ENCODE results near the gene SFPQ. TPM values are rescaled to one million over a fixed set of nuclear protein-coding genes. Genes with fewer than 3 reads are reported as not detected.

SFPQ gene
- total and polyA plus RNA-seq, 12 donors: 67.6 to 762 (median 181) TPM

GRCh38 chr1:35191429-35192055, 1.4 kb downstream of the SFPQ start:
- TF ChIP-seq, protein P1, sequence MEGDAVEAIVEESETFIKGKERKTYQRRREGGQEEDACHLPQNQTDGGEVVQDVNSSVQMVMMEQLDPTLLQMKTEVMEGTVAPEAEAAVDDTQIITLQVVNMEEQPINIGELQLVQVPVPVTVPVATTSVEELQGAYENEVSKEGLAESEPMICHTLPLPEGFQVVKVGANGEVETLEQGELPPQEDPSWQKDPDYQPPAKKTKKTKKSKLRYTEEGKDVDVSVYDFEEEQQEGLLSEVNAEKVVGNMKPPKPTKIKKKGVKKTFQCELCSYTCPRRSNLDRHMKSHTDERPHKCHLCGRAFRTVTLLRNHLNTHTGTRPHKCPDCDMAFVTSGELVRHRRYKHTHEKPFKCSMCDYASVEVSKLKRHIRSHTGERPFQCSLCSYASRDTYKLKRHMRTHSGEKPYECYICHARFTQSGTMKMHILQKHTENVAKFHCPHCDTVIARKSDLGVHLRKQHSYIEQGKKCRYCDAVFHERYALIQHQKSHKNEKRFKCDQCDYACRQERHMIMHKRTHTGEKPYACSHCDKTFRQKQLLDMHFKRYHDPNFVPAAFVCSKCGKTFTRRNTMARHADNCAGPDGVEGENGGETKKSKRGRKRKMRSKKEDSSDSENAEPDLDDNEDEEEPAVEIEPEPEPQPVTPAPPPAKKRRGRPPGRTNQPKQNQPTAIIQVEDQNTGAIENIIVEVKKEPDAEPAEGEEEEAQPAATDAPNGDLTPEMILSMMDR (IDR thresholded peaks at IDR 0.05): no peak
- no peak for TF ChIP-seq POLR2A (IDR thresholded peaks at IDR 0.05)
- Histone ChIP-seq H3K27me3 (no peaks in the 10 kb centered on the region), H3K4me3 (peak overlapping the region; percentile 93 to 100 (median 98)), H3K36me3 (replicated peaks in 1 of 2) (peaks cover 0 to 48% of the 10 kb centered on the region in 2 donors), H3K27ac (peak overlapping the region in 4 of 5 donors; percentile 97 to 100 (median 98)), H3K9me3 (replicated peaks in 1 of 3) (no peaks in the 10 kb centered on the region), H3K4me1 (replicated peaks in 1 of 2) (peaks cover 19 to 47% of the 10 kb centered on the region in 2 donors)
- intact Hi-C loops (cut with DNase I): no loop called here
- DNase-seq: no peak
- WGBS, 4 donors: 1% methylated on average over 14 to 25 of the region's 25 CpGs

DNA sequence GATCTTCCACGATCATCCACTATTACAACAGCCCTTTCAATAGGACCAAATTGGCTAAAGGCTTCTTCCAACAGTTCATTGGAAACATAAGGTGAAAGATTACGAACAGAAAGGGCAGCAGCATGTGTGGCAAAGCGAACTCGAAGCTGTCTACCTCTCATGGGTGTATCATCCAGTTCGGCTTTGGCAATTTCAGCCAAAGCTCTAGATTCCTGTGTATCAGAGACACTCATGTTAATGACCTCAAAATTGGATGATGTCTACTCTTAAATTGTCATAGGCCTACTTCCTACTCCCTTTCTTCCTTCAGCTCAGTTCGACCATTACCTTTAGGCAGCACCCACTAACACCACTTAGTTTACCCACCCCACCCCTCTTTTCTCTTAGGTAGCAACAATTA, 2.2 kb downstream of the SFPQ start:
- peak in 1 of 7 donors; percentile 32 for DNase-seq
- intact Hi-C loops (cut with DNase I): no loop called here
- 1 to 7% (median 4%) methylated on average over 6 of the region's 6 CpGs for WGBS, 4 donors

DNA sequence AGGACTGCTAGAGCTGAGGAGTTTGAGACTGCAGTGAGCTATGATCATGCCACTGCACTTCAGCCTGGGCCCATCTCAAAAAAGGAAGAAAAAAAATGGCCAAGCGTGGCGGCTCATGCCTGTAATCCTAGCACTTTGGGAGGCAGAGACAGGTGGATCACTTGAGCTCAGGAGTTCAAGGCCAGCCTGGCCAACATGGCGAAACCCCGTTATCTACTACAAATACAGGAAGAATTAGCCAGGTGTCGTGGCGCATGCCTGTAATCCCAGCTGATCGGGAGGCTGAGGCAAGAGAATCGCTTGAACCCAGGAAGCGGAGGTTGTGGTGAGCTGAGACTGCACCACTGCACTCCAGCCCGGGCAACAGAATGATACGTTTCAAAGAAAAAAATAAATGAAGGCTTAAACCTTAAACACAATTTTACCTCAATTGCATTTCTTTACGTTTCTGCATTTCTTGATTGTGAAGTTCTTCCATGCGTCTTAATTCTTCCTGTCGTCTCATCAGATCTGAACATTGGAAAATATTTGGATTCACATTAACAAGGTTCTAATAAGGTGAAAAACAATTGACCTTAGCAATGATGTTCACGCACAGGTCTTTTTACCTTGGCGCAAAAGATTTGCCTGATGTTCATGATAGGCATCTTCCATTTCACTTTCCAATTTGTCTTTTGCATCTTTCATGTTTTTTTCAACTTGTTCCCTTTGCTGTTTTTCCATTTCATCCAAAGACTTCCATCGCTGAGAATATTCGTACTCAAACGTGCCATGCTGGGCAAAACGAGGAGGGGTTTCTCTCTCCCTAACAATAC, 4.2 kb downstream of the SFPQ start:
- Histone ChIP-seq H3K27ac (no peak overlapping the region), H3K9me3 (replicated peaks in 1 of 3) (no peaks in the 10 kb centered on the region), H3K36me3 (replicated peaks in 1 of 2) (peaks cover 0 to 76% of the 10 kb centered on the region in 2 donors), H3K4me1 (replicated peaks in 1 of 2) (peaks cover 19 to 57% of the 10 kb centered on the region in 2 donors), H3K27me3 (no peaks in the 10 kb centered on the region), H3K4me3 (no peak overlapping the region)
- WGBS, 4 donors: 75 to 79% (median 75%) methylated on average over 20 of the region's 20 CpGs
- TF ChIP-seq, protein P1 (IDR thresholded peaks at IDR 0.05): no peak
- no peak for TF ChIP-seq POLR2A (IDR thresholded peaks at IDR 0.05)
- DNase-seq: no peak
- intact Hi-C loops (cut with DNase I): loop anchor here in 1 of 2 donors (10.0 kb wide), 1 partner anchor 154 kb away; the partner anchor contains the start of gene ZMYM6

More for the DNA sequence above, 2.2 kb downstream of the SFPQ start:
- Histone ChIP-seq H3K27ac (peak overlapping the region in 2 of 5 donors; percentile 36 to 99), H3K4me3 (peak overlapping the region in 3 of 4 donors; percentile 93 to 100 (median 95)), H3K9me3 (replicated peaks in 1 of 3) (no peaks in the 10 kb centered on the region), H3K36me3 (replicated peaks in 1 of 2) (peaks cover 0 to 56% of the 10 kb centered on the region in 2 donors), H3K27me3 (no peaks in the 10 kb centered on the region), H3K4me1 (replicated peaks in 1 of 2) (peaks cover 19 to 54% of the 10 kb centered on the region in 2 donors)
- TF ChIP-seq, protein P1 (IDR thresholded peaks at IDR 0.05): no peak

GRCh38 chr1:35187816-35188342, 5.1 kb downstream of the SFPQ start:
- H3K4me1 ChIP-seq (replicated peaks in 1 of 2): peaks cover 13 to 59% of the 10 kb centered on the region in 2 donors

More at GRCh38 chr1:35187816-35188342, 5.1 kb downstream of the SFPQ start:
- H3K36me3 ChIP-seq (replicated peaks in 1 of 2): peaks cover 0 to 85% of the 10 kb centered on the region in 2 donors
- TF ChIP-seq POLR2A (IDR thresholded peaks at IDR 0.05): no peak
- TF ChIP-seq, protein P1 (IDR thresholded peaks at IDR 0.05): no peak
- intact Hi-C loops (cut with DNase I): loop anchor here in 1 of 2 donors (10.0 kb wide), 1 partner anchor 153 kb away; the partner anchor contains the start of gene ZMYM6
- no peak overlapping the region for H3K4me3 ChIP-seq
- H3K27ac ChIP-seq: no peak overlapping the region
- no peak for DNase-seq
- no peaks in the 10 kb centered on the region for H3K9me3 ChIP-seq (replicated peaks in 1 of 3)
- 57 to 63% (median 62%) methylated on average over 7 of the region's 7 CpGs for WGBS, 4 donors
- H3K27me3 ChIP-seq: no peaks in the 10 kb centered on the region
